CD14-positive monocyte (primary cell): ENCODE data around the gene LRRC4C. TPM values are rescaled to one million over a fixed set of nuclear protein-coding genes. Genes with fewer than 3 reads are reported as not detected.

ENCODE experiments used
- DNase-seq, 3 donors: peaks; one replicate each; pipeline ENCODE4 v3.0.0-alpha.2; 2011 to 2022
- H2AFZ ChIP-seq: 2 replicates; pipeline ENCODE4 v1.6.0; 2012; ENCODE audit warnings: mild to moderate bottlenecking, low read depth, low read length, inconsistent platforms; ENCODE audit not compliant: insufficient read depth, poor library complexity, severe bottlenecking
- H3K27ac ChIP-seq, 2 donors: 1 replicate in 1 of 2; 2 replicates in 1 of 2; pipeline ENCODE4 v1.5.1; 2012 to 2013; ENCODE audit warnings: low read length in 2 of 2, control low read depth in 1 of 2, inconsistent platforms in 1 of 2, low read depth in 1 of 2, mild to moderate bottlenecking in 1 of 2
- H3K27me3 ChIP-seq, 2 donors: one replicate each; pipeline versions ENCODE4 v1.6.0 to v1.6.1; 2011 to 2013; ENCODE audit warnings: low read length in 2 of 2; ENCODE audit not compliant: control insufficient read depth in 2 of 2, insufficient read depth in 2 of 2
- H3K36me3 ChIP-seq, 2 donors: replicated peaks in 1 of 2; 1 replicate in 1 of 2; 2 replicates in 1 of 2; pipeline versions ENCODE4 v1.5.1 to v1.6.1; 2012 to 2013; ENCODE audit warnings: low read length in 2 of 2, control low read depth in 1 of 2, inconsistent platforms in 1 of 2, mild to moderate bottlenecking in 1 of 2; ENCODE audit not compliant: insufficient read depth in 2 of 2, control insufficient read depth in 1 of 2
- H3K4me1 ChIP-seq, 2 donors: 1 replicate in 1 of 2; 2 replicates in 1 of 2; pipeline versions ENCODE4 v1.5.1 to v1.6.1; 2012 to 2013; ENCODE audit warnings: low read length in 2 of 2, control low read depth in 1 of 2, inconsistent platforms in 1 of 2, mild to moderate bottlenecking in 1 of 2, moderate library complexity in 1 of 2; ENCODE audit not compliant: insufficient read depth in 2 of 2, control insufficient read depth in 1 of 2
- H3K4me2 ChIP-seq: replicated peaks from 2 replicates; pipeline ENCODE3; 2012; ENCODE audit warnings: low read length, moderate library complexity, mild to moderate bottlenecking; ENCODE audit not compliant: poor library complexity, severe bottlenecking; ENCODE audit errors: extremely low read depth
- H3K4me3 ChIP-seq, 3 experiments: fragments of 200-600 bp in 1 of 3; sonication (generic) in 1 of 3; replicated peaks in 1 of 3; 1 replicate in 2 of 3; 2 replicates in 1 of 3; pipeline ENCODE4 v1.5.1; 2011 to 2013; ENCODE audit warnings: low read length in 3 of 3, mild to moderate bottlenecking in 3 of 3, control low read depth in 2 of 3, low read depth in 2 of 3, inconsistent platforms in 1 of 3, moderate library complexity in 1 of 3
- H3K79me2 ChIP-seq: 2 replicates; pipeline ENCODE4 v1.6.0; 2012; ENCODE audit warnings: mild to moderate bottlenecking, control low read depth, inconsistent platforms, low read length, moderate library complexity; ENCODE audit not compliant: insufficient read depth
- H3K9ac ChIP-seq: 2 replicates; pipeline ENCODE4 v1.6.0; 2017; ENCODE audit warnings: low read length, mild to moderate bottlenecking; ENCODE audit not compliant: insufficient read depth, poor library complexity, severe bottlenecking
- H3K9me3 ChIP-seq, 2 donors: replicated peaks in 1 of 2; 1 replicate in 1 of 2; 2 replicates in 1 of 2; pipeline versions ENCODE4 v1.5.1 to v1.6.1; 2012 to 2013; ENCODE audit warnings: low read length in 2 of 2, control low read depth in 1 of 2; ENCODE audit not compliant: control insufficient read depth in 1 of 2, insufficient read depth in 1 of 2
- H4K20me1 ChIP-seq: 2 replicates; pipeline ENCODE4 v1.6.0; 2012; ENCODE audit warnings: mild to moderate bottlenecking, low read length, control low read depth, moderate library complexity; ENCODE audit not compliant: insufficient read depth
- H3K27ac Mint-ChIP-seq, 7 donors: one replicate each; pipeline ENCODE4 v1.8.0; 2020; ENCODE audit warnings: mild to moderate bottlenecking in 7 of 7, mixed read lengths in 7 of 7, moderate library complexity in 6 of 7, inconsistent platforms in 2 of 7
- H3K27me3 Mint-ChIP-seq, 3 donors: one replicate each; pipeline ENCODE4 v1.8.0; 2021 to 2022; ENCODE audit warnings: low read depth in 3 of 3, mild to moderate bottlenecking in 3 of 3, mixed read lengths in 3 of 3, moderate library complexity in 3 of 3, inconsistent platforms in 1 of 3
- H3K36me3 Mint-ChIP-seq, 2 donors: one replicate each; pipeline ENCODE4 v1.8.0; 2020; ENCODE audit warnings: mixed read lengths in 2 of 2, inconsistent platforms in 1 of 2, mild to moderate bottlenecking in 1 of 2
- H3K4me1 Mint-ChIP-seq: one replicate; pipeline ENCODE4 v1.8.0; 2020; ENCODE audit warnings: mild to moderate bottlenecking, mixed read lengths
- H3K4me3 Mint-ChIP-seq, 2 donors: one replicate each; pipeline ENCODE4 v1.8.0; 2020; ENCODE audit warnings: mild to moderate bottlenecking in 2 of 2, mixed read lengths in 2 of 2, moderate library complexity in 1 of 2
- H3K9me3 Mint-ChIP-seq, 7 donors: one replicate each; pipeline ENCODE4 v1.8.0; 2020 to 2022; ENCODE audit warnings: mixed read lengths in 7 of 7, mild to moderate bottlenecking in 6 of 7, moderate library complexity in 6 of 7, inconsistent platforms in 2 of 7
- WGBS: methylation state at CpG from one replicate; pipeline ENCODE4 v1.1.5; 2013; ENCODE audit warnings: missing lambda C conversion rate; ENCODE audit not compliant: insufficient coverage; 5-methylcytosine and 5-hydroxymethylcytosine counted together
- intact Hi-C, 2 donors: fragments of 100-400 bp; cut with micrococcal nuclease; formaldehyde crosslinking; loops; one replicate each; pipeline versions ENCODE4 v1.15.0 to v1.15.1; 2023
- polyA plus RNA-seq, 3 donors: library from polyadenylated mRNA; depleted of rRNA in 1 of 3; unstranded in 2 of 3; stranded (reverse) in 1 of 3; fragments of 300-500 nt in 2 of 3; fragments of >200 nt in 1 of 3; fragmentation: Illumina TruSeq in 2 of 3; gene quantifications; 1 replicate in 2 of 3; 2 replicates in 1 of 3; pipeline ENCODE4 v1.2.3, GENCODE V29; 2012 to 2021
- TF ChIP-seq, protein P1 (sequence below): fragments of 200-600 bp; IDR thresholded peaks from one replicate; pipeline ENCODE4 v1.8.0; 2022; ENCODE audit warnings: antibody characterized with exemption, mild to moderate bottlenecking

The LRRC4C gene
- polyA plus RNA-seq, 3 donors, result not detected

DNA sequence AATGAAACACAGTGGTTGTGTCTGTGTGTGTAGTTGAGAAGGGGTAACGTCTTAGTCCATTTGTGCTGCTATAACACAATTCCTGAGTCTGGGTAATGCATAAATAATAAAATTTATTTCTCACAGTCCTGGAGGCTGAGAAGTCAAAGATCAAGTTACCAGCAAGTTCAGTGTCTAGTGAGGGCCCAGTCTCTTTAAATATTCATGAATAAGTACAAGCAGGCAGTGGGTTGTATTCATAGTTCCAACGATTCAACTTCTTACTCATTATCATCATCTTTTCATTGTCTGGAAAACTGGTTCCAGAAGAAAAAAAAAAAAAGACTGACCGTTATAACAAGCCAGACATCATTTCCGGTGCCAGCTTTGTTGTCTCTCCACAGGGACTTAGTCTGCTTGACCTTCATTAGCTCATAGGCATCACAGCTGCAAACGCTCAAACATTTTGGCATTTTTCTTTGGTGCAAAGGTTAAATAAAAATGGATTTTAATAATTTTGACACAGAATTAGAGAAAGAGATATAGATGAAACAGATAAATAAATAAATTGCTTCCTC lies 1297.5 kb downstream of the LRRC4C start:
- Histone ChIP-seq H3K9ac (no peak overlapping the region), H2AFZ (no peak overlapping the region), H3K79me2 (no peaks in the 10 kb centered on the region), H4K20me1 (no peaks in the 10 kb centered on the region), H3K4me3 (no peak overlapping the region), H3K27ac (no peak overlapping the region), H3K4me1 (no peaks in the 10 kb centered on the region), H3K4me2 (no peak overlapping the region), H3K9me3 (peaks cover 0 to 8% of the 10 kb centered on the region in 2 donors), H3K36me3 (no peaks in the 10 kb centered on the region), H3K27me3 (no peaks in the 10 kb centered on the region)
- Mint-ChIP-seq H3K9me3 (peaks cover 0 to 11% (median 5%) of the 10 kb centered on the region in 7 donors), H3K4me3 (no peak overlapping the region), H3K27me3 (no peaks in the 10 kb centered on the region), H3K27ac (no peak overlapping the region), H3K4me1 (no peaks in the 10 kb centered on the region), H3K36me3 (no peaks in the 10 kb centered on the region)
- TF ChIP-seq, protein P1, sequence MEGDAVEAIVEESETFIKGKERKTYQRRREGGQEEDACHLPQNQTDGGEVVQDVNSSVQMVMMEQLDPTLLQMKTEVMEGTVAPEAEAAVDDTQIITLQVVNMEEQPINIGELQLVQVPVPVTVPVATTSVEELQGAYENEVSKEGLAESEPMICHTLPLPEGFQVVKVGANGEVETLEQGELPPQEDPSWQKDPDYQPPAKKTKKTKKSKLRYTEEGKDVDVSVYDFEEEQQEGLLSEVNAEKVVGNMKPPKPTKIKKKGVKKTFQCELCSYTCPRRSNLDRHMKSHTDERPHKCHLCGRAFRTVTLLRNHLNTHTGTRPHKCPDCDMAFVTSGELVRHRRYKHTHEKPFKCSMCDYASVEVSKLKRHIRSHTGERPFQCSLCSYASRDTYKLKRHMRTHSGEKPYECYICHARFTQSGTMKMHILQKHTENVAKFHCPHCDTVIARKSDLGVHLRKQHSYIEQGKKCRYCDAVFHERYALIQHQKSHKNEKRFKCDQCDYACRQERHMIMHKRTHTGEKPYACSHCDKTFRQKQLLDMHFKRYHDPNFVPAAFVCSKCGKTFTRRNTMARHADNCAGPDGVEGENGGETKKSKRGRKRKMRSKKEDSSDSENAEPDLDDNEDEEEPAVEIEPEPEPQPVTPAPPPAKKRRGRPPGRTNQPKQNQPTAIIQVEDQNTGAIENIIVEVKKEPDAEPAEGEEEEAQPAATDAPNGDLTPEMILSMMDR, result no peak
- intact Hi-C loops, result no loop called here
- 64% methylated on average over 2 of the region's 5 CpGs for WGBS
- no peak for DNase-seq

DNA sequence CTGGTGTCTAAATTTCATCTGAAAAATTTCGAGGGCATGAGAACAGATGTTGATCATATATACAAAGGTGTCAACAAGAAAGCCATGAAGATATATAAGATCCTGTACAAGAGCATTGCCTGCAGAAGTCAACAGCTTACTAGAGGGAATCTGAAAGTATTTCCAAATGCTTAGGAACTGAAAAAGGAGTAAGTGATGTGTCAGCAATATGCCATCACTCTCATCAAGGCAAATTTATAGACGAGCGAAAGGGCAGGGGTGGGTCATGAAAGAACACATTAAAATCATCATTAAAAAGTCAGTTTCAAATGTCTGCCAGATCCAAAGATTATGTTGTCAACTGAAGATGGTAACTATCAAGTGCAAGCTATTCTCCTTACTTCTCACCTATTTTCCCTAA lies 1299.0 kb downstream of the LRRC4C start:
- TF ChIP-seq, protein P1, result no peak
- no peaks in the 10 kb centered on the region for H4K20me1 ChIP-seq
- H3K36me3 ChIP-seq, result no peaks in the 10 kb centered on the region
- 60% methylated on average over 1 of the region's 3 CpGs for WGBS
- Mint-ChIP-seq H3K27ac (no peak overlapping the region), H3K4me3 (no peak overlapping the region), H3K4me1 (no peaks in the 10 kb centered on the region), H3K27me3 (peaks cover 0 to 1% (median 0%) of the 10 kb centered on the region in 3 donors), H3K36me3 (no peaks in the 10 kb centered on the region), H3K9me3 (peaks cover 4 to 11% (median 8%) of the 10 kb centered on the region in 7 donors)
- no peak overlapping the region for H3K4me3 ChIP-seq
- DNase-seq, result no peak
- H3K27me3 ChIP-seq, result no peaks in the 10 kb centered on the region
- no peak overlapping the region for H3K4me2 ChIP-seq
- H3K9me3 ChIP-seq, result peaks cover 0 to 4% of the 10 kb centered on the region in 2 donors
- no peak overlapping the region for H3K27ac ChIP-seq
- intact Hi-C loops, result no loop called here
- no peak overlapping the region for H2AFZ ChIP-seq
- H3K9ac ChIP-seq, result no peak overlapping the region
- H3K79me2 ChIP-seq, result no peaks in the 10 kb centered on the region
- H3K4me1 ChIP-seq, result no peaks in the 10 kb centered on the region
